Osteocyte (in vitro differentiated cells): Measurements from ENCODE around the gene SLC22A16. TPM values are rescaled to one million over a fixed set of nuclear protein-coding genes. Genes with fewer than 3 reads are reported as not detected.

Experiments used
- DNase-seq: peaks from one replicate; pipeline ENCODE4 v3.0.0; 2021; ENCODE audit warnings: mixed read lengths; ENCODE audit not compliant: unreplicated experiment; ENCODE audit errors: extremely low spot score
- H3K27ac Mint-ChIP-seq: one replicate; pipeline ENCODE4 v1.8.0; 2021; ENCODE audit warnings: mild to moderate bottlenecking, mixed read lengths; ENCODE audit not compliant: unreplicated experiment
- H3K27me3 Mint-ChIP-seq: one replicate; pipeline ENCODE4 v1.8.0; 2021; ENCODE audit warnings: mixed read lengths; ENCODE audit not compliant: unreplicated experiment
- H3K36me3 Mint-ChIP-seq: one replicate; pipeline ENCODE4 v1.8.0; 2021; ENCODE audit warnings: mixed read lengths; ENCODE audit not compliant: unreplicated experiment
- H3K4me1 Mint-ChIP-seq: one replicate; pipeline ENCODE4 v1.8.0; 2021; ENCODE audit warnings: mixed read lengths; ENCODE audit not compliant: unreplicated experiment
- H3K4me3 Mint-ChIP-seq: one replicate; pipeline ENCODE4 v1.8.0; 2021; ENCODE audit warnings: mild to moderate bottlenecking, moderate library complexity, mixed read lengths; ENCODE audit not compliant: unreplicated experiment
- H3K9me3 Mint-ChIP-seq: one replicate; pipeline ENCODE4 v1.8.0; 2021; ENCODE audit warnings: mixed read lengths; ENCODE audit not compliant: unreplicated experiment
- CTCF ChIP-seq: fragments of 200-600 bp; sonication (generic); IDR thresholded peaks from 2 replicates; pipeline ENCODE4 v1.5.0; 2021; ENCODE audit warnings: antibody characterized with exemption, mild to moderate bottlenecking, moderate library complexity
- total RNA-seq: library from RNA; stranded (reverse); gene quantifications from 2 replicates; pipeline ENCODE4 v1.2.1, GENCODE V29; 2021

SLC22A16 gene
- total RNA-seq, 1 donor from 2014 or later: not detected

DNA sequence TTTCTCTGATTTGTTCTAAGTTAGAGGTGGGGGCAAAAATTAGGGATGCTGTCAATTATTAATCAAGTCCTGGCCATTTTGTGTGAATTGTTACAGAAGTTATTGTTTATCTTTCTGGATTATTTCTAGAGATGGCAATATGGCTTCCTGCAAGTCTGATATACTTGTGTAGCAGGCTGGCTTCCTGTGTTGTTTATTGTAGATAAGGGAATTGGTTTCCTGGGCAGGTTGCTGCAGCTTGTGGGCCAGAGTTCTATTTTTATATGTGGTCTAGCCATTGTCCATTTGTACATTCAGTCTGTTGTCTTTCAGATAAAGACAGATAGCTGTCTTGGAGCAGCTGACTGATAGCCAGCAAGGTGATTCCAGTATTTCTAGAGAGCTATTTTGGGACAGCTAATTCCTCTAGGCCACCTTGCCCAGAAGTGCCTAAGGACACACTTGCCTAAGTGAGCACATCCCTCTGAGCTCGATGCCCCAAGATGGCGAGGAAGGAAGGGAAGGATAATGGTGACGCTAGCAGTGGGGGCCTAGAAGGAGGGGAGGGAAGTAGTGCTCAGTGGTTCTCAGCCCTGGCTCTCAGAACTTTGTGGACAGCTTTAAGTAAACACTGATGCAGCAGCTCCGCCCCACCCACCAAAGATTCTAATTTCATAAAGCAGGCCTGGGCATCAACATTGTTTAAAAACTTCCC, 86.6 kb downstream of the SLC22A16 start:
- Mint-ChIP-seq H3K27ac (no peak overlapping the region), H3K27me3 (peaks cover 35% of the 10 kb centered on the region), H3K4me1 (no peaks in the 10 kb centered on the region), H3K9me3 (no peaks in the 10 kb centered on the region), H3K4me3 (no peak overlapping the region), H3K36me3 (no peaks in the 10 kb centered on the region)
- TF ChIP-seq CTCF: no peak
- no peak for DNase-seq

DNA sequence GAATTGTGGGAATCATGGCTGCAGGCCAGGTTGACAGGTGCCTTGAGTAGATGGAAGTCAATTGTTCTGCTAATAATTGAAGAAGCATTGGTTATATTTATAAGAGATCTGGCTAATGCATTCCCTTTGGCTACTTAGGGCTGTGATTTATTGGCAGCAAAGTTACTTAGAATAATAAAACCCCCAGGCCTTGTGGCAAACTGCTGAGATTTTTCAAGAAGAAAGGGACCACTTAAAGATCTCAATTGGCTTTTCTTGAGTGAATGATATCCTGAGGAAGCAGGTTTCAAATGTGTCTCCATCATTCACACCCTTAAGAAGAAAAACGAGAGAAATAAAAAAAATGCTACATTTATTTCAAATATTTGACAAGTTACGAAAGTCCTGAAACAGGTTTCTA, 88.4 kb downstream of the SLC22A16 start:
- no peak for TF ChIP-seq CTCF
- no peak for DNase-seq
- no peak overlapping the region for H3K27ac Mint-ChIP-seq
- H3K4me1 Mint-ChIP-seq: no peaks in the 10 kb centered on the region
- H3K9me3 Mint-ChIP-seq: no peaks in the 10 kb centered on the region
- H3K4me3 Mint-ChIP-seq: no peak overlapping the region
- no peaks in the 10 kb centered on the region for H3K36me3 Mint-ChIP-seq
- peaks cover 43% of the 10 kb centered on the region for H3K27me3 Mint-ChIP-seq

GRCh38 chr6:110385458-110385863, 91.0 kb downstream of the SLC22A16 start:
- H3K4me1 Mint-ChIP-seq: no peaks in the 10 kb centered on the region

DNA sequence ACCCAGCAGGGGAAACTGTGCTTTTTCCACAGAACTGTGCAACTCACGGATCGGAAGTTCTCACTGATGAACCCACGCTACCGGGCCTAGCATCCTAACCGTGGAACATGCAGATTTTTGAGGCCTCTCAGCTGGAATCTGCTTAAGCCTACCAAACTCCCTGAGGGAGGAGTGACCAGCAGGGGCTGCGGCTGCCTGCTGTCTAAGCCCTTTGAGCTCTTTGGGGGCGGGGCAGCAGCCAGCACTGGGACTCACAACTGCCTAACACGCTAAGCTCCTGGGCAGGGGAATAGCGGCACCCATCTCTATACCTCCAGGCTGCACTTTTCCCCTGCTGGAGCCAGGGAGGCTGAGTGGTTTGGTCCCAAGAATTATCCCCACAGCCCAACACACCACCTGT, 97.9 kb downstream of the SLC22A16 start:
- Mint-ChIP-seq H3K27me3 (peaks cover 40% of the 10 kb centered on the region), H3K9me3 (peaks cover 5% of the 10 kb centered on the region), H3K4me3 (no peak overlapping the region), H3K27ac (no peak overlapping the region), H3K36me3 (no peaks in the 10 kb centered on the region), H3K4me1 (no peaks in the 10 kb centered on the region)
- no peak for DNase-seq
- no peak for TF ChIP-seq CTCF

More at GRCh38 chr6:110385458-110385863, 91.0 kb downstream of the SLC22A16 start:
- no peak for TF ChIP-seq CTCF
- no peaks in the 10 kb centered on the region for H3K36me3 Mint-ChIP-seq
- peaks cover 47% of the 10 kb centered on the region for H3K27me3 Mint-ChIP-seq
- peaks cover 5% of the 10 kb centered on the region for H3K9me3 Mint-ChIP-seq
- no peak for DNase-seq
- H3K4me3 Mint-ChIP-seq: no peak overlapping the region
- H3K27ac Mint-ChIP-seq: no peak overlapping the region

Other genes starting within 250 kb of the SLC22A16 start
- gene METTL24, start 118.3 kb downstream of the SLC22A16 start, total RNA-seq: not detected in 2 replicates
- gene DDO, start 61.0 kb downstream of the SLC22A16 start, total RNA-seq: not detected in 2 replicates